ENCODE data around the gene SPATA32. TPM values are rescaled to one million over a fixed set of nuclear protein-coding genes. Genes with fewer than 3 reads are reported as not detected.

SPATA32 gene
- total and polyA plus RNA-seq, 8 donors, result 0.13 to 0.69 (median 0.44) TPM; not detected in 2

- H3K36me3 ChIP-seq, result peaks cover 0 to 6% of the 10 kb centered on the region in 2 donors
- no peak for TF ChIP-seq CTCF (IDR thresholded peaks at IDR 0.05)
- no peak overlapping the region for H3K4me3 ChIP-seq
- H3K27ac ChIP-seq, result no peak overlapping the region
- DNase-seq, result no peak
- peaks cover 63 to 91% of the 10 kb centered on the region in 2 donors for H3K4me1 ChIP-seq
- H3K27me3 ChIP-seq, result no peaks in the 10 kb centered on the region
- intact Hi-C loops (cut with DNase I), result no loop called here
- no peak for ATAC-seq
- no peaks in the 10 kb centered on the region for H3K9me3 ChIP-seq
Observed at GRCh38 chr17:45308840-45309239, 46.9 kb upstream of the SPATA32 start.

- Histone ChIP-seq H3K9me3 (no peaks in the 10 kb centered on the region), H3K4me1 (peaks cover 56 to 88% of the 10 kb centered on the region in 2 donors), H3K4me3 (no peak overlapping the region), H3K27ac (peak overlapping the region; percentile 83 to 85), H3K36me3 (peaks cover 0 to 6% of the 10 kb centered on the region in 2 donors), H3K27me3 (no peaks in the 10 kb centered on the region)
- intact Hi-C loops (cut with DNase I), result no loop called here
- ATAC-seq (no peak), DNase-seq (no peak)
- no peak for TF ChIP-seq CTCF (IDR thresholded peaks at IDR 0.05)
Observed at GRCh38 chr17:45308016-45308365, 46.1 kb upstream of the SPATA32 start.

- Histone ChIP-seq H3K27ac (peak overlapping the region; percentile 83 to 85), H3K36me3 (peaks cover 0 to 6% of the 10 kb centered on the region in 2 donors), H3K9me3 (no peaks in the 10 kb centered on the region), H3K27me3 (no peaks in the 10 kb centered on the region), H3K4me1 (peaks cover 54 to 88% of the 10 kb centered on the region in 2 donors), H3K4me3 (no peak overlapping the region)
- DNase-seq, result peak in 1 of 4 donors; percentile 52
- TF ChIP-seq CTCF (IDR thresholded peaks at IDR 0.05), result no peak
- intact Hi-C loops (cut with DNase I), result no loop called here
- peak; percentile 22 for ATAC-seq
Observed at GRCh38 chr17:45307290-45308015, 45.6 kb upstream of the SPATA32 start.

GRCh38 chr17:45306623-45307022 is 44.7 kb upstream of the SPATA32 start:
- H3K27ac ChIP-seq, result peak overlapping the region; percentile 83 to 85

More at GRCh38 chr17:45306623-45307022, 44.7 kb upstream of the SPATA32 start:
- Histone ChIP-seq H3K4me1 (peaks cover 46 to 88% of the 10 kb centered on the region in 2 donors), H3K36me3 (peaks cover 0 to 6% of the 10 kb centered on the region in 2 donors), H3K27me3 (no peaks in the 10 kb centered on the region), H3K9me3 (no peaks in the 10 kb centered on the region), H3K4me3 (no peak overlapping the region)
- ATAC-seq (no peak), DNase-seq (no peak)
- intact Hi-C loops (cut with DNase I), result no loop called here
- no peak for TF ChIP-seq CTCF (IDR thresholded peaks at IDR 0.05)
